GM23248 (cell line): Measurements from ENCODE around the gene NDST4.

Experiments used
- EZH2 ChIP-seq: fragments of 200-600 bp; sonication (generic); IDR thresholded peaks from 2 replicates; pipeline ENCODE4 v1.6.1; 2018; ENCODE audit warnings: antibody characterized with exemption, mild to moderate bottlenecking; ENCODE audit not compliant: insufficient read depth, poor library complexity, severe bottlenecking
- EZH2phosphoT487 ChIP-seq: fragments of 200-600 bp; sonication (generic); IDR thresholded peaks from 2 replicates; pipeline ENCODE4 v1.6.1; 2018; ENCODE audit warnings: antibody characterized with exemption, moderate library complexity, mild to moderate bottlenecking, low read depth; ENCODE audit not compliant: insufficient read depth

- TF ChIP-seq EZH2 (no peak), EZH2phosphoT487 (no peak)
These were observed 185.5 kb downstream of the NDST4 start for GRCh38 chr4:114927881-114928280.
